MCF 10A (cell line): ENCODE results near the gene AKNA. TPM values are rescaled to one million over a fixed set of nuclear protein-coding genes. Genes with fewer than 3 reads are reported as not detected.

ENCODE experiments used
- BruUV-seq: library from RNA; stranded (reverse); fragments of 400-500 nt; replicated peaks from 2 replicates; lab custom pipeline; 2021; lab: Mats Ljungman, UMichigan
- CTCF ChIA-PET: fragments of 300-600 bp; sonication (Branson Sonifier 250); formaldehyde crosslinking; extraction: SDS; loops from one replicate; lab custom pipeline; 2021; ENCODE audit warnings: antibody characterized with exemption, inconsistent platforms; lab: Yijun Ruan, JAX
- POLR2A ChIA-PET: fragments of 300-600, 350-650 bp; sonication (Branson Sonifier 250); formaldehyde crosslinking; extraction: SDS; loops from one replicate; lab custom pipeline; 2020; ENCODE audit warnings: antibody characterized with exemption, inconsistent platforms; lab: Yijun Ruan, JAX
- DNase-seq: peaks from one replicate; pipeline ENCODE4 v3.0.0-alpha.2; 2018; ENCODE audit not compliant: unreplicated experiment
- H3K27ac Mint-ChIP-seq: one replicate; pipeline ENCODE4 v1.8.0; 2022; ENCODE audit warnings: mild to moderate bottlenecking, low read depth, mixed read lengths; ENCODE audit not compliant: unreplicated experiment
- H3K27me3 Mint-ChIP-seq: one replicate; pipeline ENCODE4 v1.8.0; 2022; ENCODE audit warnings: mixed read lengths; ENCODE audit not compliant: insufficient read depth, unreplicated experiment
- H3K36me3 Mint-ChIP-seq: one replicate; pipeline ENCODE4 v1.8.0; 2022; ENCODE audit warnings: mild to moderate bottlenecking, moderate library complexity, mixed read lengths; ENCODE audit not compliant: insufficient read depth, unreplicated experiment
- H3K4me1 Mint-ChIP-seq: one replicate; pipeline ENCODE4 v1.8.0; 2022; ENCODE audit warnings: mixed read lengths; ENCODE audit not compliant: insufficient read depth, unreplicated experiment
- H3K4me3 Mint-ChIP-seq: one replicate; pipeline ENCODE4 v1.8.0; 2022; ENCODE audit warnings: mild to moderate bottlenecking, moderate library complexity, mixed read lengths; ENCODE audit not compliant: unreplicated experiment
- H3K9me3 Mint-ChIP-seq: one replicate; pipeline ENCODE4 v1.8.0; 2022; ENCODE audit warnings: mixed read lengths; ENCODE audit not compliant: unreplicated experiment
- CTCF ChIP-seq: fragments of 200-600 bp; IDR thresholded peaks from one replicate; pipeline ENCODE4 v1.8.0; 2022; ENCODE audit warnings: antibody characterized with exemption, mild to moderate bottlenecking; ENCODE audit not compliant: unreplicated experiment
- intact Hi-C: fragments of 100-400 bp; cut with micrococcal nuclease; formaldehyde crosslinking; loops from 2 replicates; pipeline ENCODE4 v1.14.1; 2022
- total RNA-seq: library from RNA; stranded (reverse); gene quantifications from 2 replicates; pipeline ENCODE4 v1.2.3, GENCODE V29; 2022

The AKNA gene
- total RNA-seq, 1 experiment from 2014 or later: 10.9 TPM

- Mint-ChIP-seq H3K27ac (peak overlapping the region; percentile 93), H3K4me3 (no peak overlapping the region)
- CTCF ChIA-PET: interaction anchor here (0.5 to 3.0 kb wide), 9 partner anchors 12 to 123 kb away, joined by 3 to 18 read pairs (median 3); no protein-coding TSS in a partner anchor
These were observed 2.2 kb downstream of the AKNA start for GRCh38 chr9:114385397-114386181.

GRCh38 chr9:114384836-114385396 is 2.9 kb downstream of the AKNA start:
- TF ChIP-seq CTCF: no peak
- H3K4me3 Mint-ChIP-seq: no peak overlapping the region
- no peak for DNase-seq
- no peaks in the 10 kb centered on the region for H3K27me3 Mint-ChIP-seq
- peak overlapping the region; percentile 93 for H3K27ac Mint-ChIP-seq
- no peaks in the 10 kb centered on the region for H3K9me3 Mint-ChIP-seq
- intact Hi-C loops: no loop called here
- H3K36me3 Mint-ChIP-seq: peaks cover 10% of the 10 kb centered on the region
- H3K4me1 Mint-ChIP-seq: peaks cover 24% of the 10 kb centered on the region
- ChIA-PET CTCF (interaction anchor here (0.6 to 3.0 kb wide), 6 partner anchors 16 to 106 kb away, joined by 3 to 18 read pairs (median 4); no protein-coding TSS in a partner anchor), POLR2A (interaction anchor here (0.8 to 1.9 kb wide), 7 partner anchors 12 to 203 kb away, joined by 3 to 11 read pairs (median 5); partner anchors contain the start of gene ATP6V1G1)
- BruUV-seq: TSS peak; percentile 34

More at GRCh38 chr9:114385397-114386181, 2.2 kb downstream of the AKNA start:
- intact Hi-C loops: no loop called here
- no TSS peak for BruUV-seq
- peaks cover 6% of the 10 kb centered on the region for H3K36me3 Mint-ChIP-seq
- no peaks in the 10 kb centered on the region for H3K27me3 Mint-ChIP-seq
- TF ChIP-seq CTCF: no peak
- POLR2A ChIA-PET: interaction anchor here (0.6 to 1.9 kb wide), 10 partner anchors 9 to 631 kb away, joined by 3 to 11 read pairs (median 4); partner anchors contain the start of gene ATP6V1G1
- H3K9me3 Mint-ChIP-seq: no peaks in the 10 kb centered on the region
- peak; percentile 98 for DNase-seq
- peaks cover 24% of the 10 kb centered on the region for H3K4me1 Mint-ChIP-seq

DNA sequence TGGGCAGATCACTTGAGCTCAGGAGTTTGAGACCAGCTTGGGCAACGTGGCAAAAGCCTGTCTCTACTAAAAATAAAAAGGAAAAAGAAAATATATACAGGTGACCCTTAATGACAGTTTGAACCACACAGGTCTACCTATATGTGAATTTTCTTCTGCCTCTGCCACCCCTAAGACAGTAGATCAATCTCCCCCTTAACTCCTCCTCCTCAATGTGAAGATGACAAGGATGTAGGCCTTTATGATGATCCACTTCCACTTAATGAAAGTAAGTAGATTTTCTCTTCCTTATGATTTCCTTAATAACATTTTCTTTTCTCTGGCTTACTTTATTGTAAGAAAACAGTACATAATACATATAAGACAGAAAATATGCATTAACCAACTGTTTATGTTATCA is 3.4 kb downstream of the AKNA start:
- CTCF ChIA-PET: interaction anchor here (0.6 to 3.0 kb wide), 3 partner anchors 16 to 46 kb away, joined by 3 to 18 read pairs (median 4); no protein-coding TSS in a partner anchor

More for the DNA sequence above, 3.4 kb downstream of the AKNA start:
- BruUV-seq: no TSS peak
- no peak overlapping the region for H3K4me3 Mint-ChIP-seq
- POLR2A ChIA-PET: interaction anchor here (1.2 to 1.8 kb wide), 4 partner anchors 12 to 203 kb away, joined by 3 to 6 read pairs (median 4); partner anchors contain the start of gene ATP6V1G1
- H3K36me3 Mint-ChIP-seq: peaks cover 10% of the 10 kb centered on the region
- H3K27ac Mint-ChIP-seq: peak overlapping the region; percentile 93
- H3K4me1 Mint-ChIP-seq: peaks cover 24% of the 10 kb centered on the region
- no peaks in the 10 kb centered on the region for H3K9me3 Mint-ChIP-seq
- no peak for TF ChIP-seq CTCF
- H3K27me3 Mint-ChIP-seq: no peaks in the 10 kb centered on the region
- intact Hi-C loops: no loop called here
- DNase-seq: no peak
